DOHH2 (cell line): ENCODE data around the gene SPON2.

ENCODE experiments used
- EZH2phosphoT487 ChIP-seq: fragments of 200-600 bp; sonication (generic); IDR thresholded peaks from 2 replicates; pipeline ENCODE4 v1.6.1; 2017; ENCODE audit warnings: borderline replicate concordance, mild to moderate bottlenecking, antibody characterized with exemption, low read length, moderate library complexity, mixed read lengths
- TF ChIP-seq, protein P1 (sequence below): fragments of 200-600 bp; sonication (generic); IDR thresholded peaks from one replicate; pipeline ENCODE4 v1.5.1; 2014; ENCODE audit warnings: antibody characterized with exemption, mild to moderate bottlenecking, low read depth, low read length; ENCODE audit not compliant: poor library complexity, severe bottlenecking

DNA sequence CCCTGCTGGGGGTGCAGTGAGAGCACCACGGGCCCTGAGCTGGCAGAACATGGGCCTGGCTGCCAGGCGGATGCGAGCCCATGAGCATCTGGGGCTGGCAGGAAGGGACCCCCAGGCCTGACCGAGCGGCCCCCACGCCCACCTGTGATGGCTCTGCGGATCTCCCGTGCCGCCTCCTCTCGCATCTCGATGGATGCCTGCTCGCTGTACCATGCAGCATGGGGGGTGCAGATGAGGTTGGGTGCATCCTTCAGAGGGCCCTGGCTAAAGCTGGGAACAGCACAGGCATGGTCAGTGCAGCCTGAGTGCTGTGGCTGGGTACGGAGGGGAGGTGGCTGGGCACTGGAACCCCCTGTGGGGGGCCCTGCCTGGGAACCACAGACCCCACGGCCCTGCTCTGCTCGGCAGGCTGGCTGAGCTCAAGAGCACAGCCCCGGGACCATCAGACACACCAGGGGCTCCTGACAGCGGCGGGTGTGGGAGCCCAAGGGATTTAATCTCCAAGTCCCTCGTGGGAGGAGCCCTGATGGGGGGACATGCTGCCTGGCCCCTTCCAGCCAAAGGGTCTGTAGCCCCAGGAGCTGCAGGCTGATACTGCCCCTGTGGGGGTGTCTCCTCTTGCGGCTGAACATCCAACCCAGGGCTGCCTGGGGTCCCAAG lies 41.1 kb upstream of the SPON2 start:
- TF ChIP-seq, protein P1, sequence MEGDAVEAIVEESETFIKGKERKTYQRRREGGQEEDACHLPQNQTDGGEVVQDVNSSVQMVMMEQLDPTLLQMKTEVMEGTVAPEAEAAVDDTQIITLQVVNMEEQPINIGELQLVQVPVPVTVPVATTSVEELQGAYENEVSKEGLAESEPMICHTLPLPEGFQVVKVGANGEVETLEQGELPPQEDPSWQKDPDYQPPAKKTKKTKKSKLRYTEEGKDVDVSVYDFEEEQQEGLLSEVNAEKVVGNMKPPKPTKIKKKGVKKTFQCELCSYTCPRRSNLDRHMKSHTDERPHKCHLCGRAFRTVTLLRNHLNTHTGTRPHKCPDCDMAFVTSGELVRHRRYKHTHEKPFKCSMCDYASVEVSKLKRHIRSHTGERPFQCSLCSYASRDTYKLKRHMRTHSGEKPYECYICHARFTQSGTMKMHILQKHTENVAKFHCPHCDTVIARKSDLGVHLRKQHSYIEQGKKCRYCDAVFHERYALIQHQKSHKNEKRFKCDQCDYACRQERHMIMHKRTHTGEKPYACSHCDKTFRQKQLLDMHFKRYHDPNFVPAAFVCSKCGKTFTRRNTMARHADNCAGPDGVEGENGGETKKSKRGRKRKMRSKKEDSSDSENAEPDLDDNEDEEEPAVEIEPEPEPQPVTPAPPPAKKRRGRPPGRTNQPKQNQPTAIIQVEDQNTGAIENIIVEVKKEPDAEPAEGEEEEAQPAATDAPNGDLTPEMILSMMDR = no peak
- TF ChIP-seq EZH2phosphoT487 = no peak
